Calu3 (cell line): ENCODE data around the gene LOXL3. TPM values are rescaled to one million over a fixed set of nuclear protein-coding genes. Genes with fewer than 3 reads are reported as not detected.
"Not testable (repeated sequence)": the region's sequence is repeated elsewhere in the genome, so short reads cannot be mapped to it uniquely, and the experiment has no call there.

Source experiments
- BruUV-seq: library from RNA; stranded (reverse); fragments of 400-500 nt; replicated peaks from 2 replicates; lab custom pipeline; 2021; lab: Mats Ljungman, UMichigan
- CTCF ChIA-PET: fragments of 300-600 bp; sonication (Branson Sonifier 250); formaldehyde crosslinking; loops from one replicate; lab custom pipeline; 2022; ENCODE audit warnings: antibody characterized with exemption; lab: Charles Lee
- DNase-seq: peaks from one replicate; pipeline ENCODE4 v3.0.0; 2022
- H3K27ac Mint-ChIP-seq: one replicate; pipeline ENCODE4 v1.8.0; 2022; ENCODE audit warnings: mixed read lengths; ENCODE audit not compliant: unreplicated experiment
- H3K27me3 Mint-ChIP-seq: one replicate; pipeline ENCODE4 v1.8.0; 2022; ENCODE audit warnings: mixed read lengths; ENCODE audit not compliant: unreplicated experiment
- H3K36me3 Mint-ChIP-seq: one replicate; pipeline ENCODE4 v1.8.0; 2022; ENCODE audit warnings: mild to moderate bottlenecking, moderate library complexity, mixed read lengths; ENCODE audit not compliant: insufficient read depth, unreplicated experiment
- H3K4me1 Mint-ChIP-seq: one replicate; pipeline ENCODE4 v1.8.0; 2022; ENCODE audit warnings: mild to moderate bottlenecking, low read depth, mixed read lengths; ENCODE audit not compliant: unreplicated experiment
- H3K4me3 Mint-ChIP-seq: one replicate; pipeline ENCODE4 v1.8.0; 2022; ENCODE audit warnings: mild to moderate bottlenecking, low read depth, moderate library complexity, mixed read lengths; ENCODE audit not compliant: unreplicated experiment
- H3K9me3 Mint-ChIP-seq: one replicate; pipeline ENCODE4 v1.8.0; 2022; ENCODE audit warnings: low read depth, mixed read lengths; ENCODE audit not compliant: unreplicated experiment
- intact Hi-C: fragments of 100-400 bp; cut with micrococcal nuclease; formaldehyde crosslinking; loops from one replicate; pipeline ENCODE4 v1.10.0; 2022; ENCODE audit not compliant: unreplicated experiment
- total RNA-seq: library from RNA; stranded (reverse); gene quantifications from 2 replicates; pipeline ENCODE4 v1.2.3, GENCODE V29; 2022
- TF ChIP-seq, protein P1 (sequence below): fragments of 200-600 bp; IDR thresholded peaks from one replicate; pipeline ENCODE4 v1.8.0; 2022; ENCODE audit warnings: antibody characterized with exemption; ENCODE audit not compliant: unreplicated experiment

Gene LOXL3
- total RNA-seq, 1 experiment from 2014 or later, result 1.2 TPM

DNA sequence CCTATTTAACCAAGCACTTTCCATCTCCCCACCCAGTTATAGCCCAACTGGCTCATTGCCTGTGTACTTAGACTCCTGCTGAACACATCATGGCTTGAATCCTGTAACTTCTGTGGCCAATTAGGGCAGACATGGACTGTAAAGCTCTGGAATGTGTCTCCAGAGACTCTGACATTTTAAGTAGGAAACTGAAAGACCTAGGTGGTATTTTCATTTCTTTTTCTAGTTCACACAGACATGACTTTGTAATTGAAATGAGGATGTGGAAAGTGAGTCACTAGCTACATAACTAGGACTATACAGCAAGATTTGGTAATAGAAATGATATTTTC lies 13.0 kb upstream of the LOXL3 start:
- BruUV-seq, result no TSS peak
- Mint-ChIP-seq H3K27ac (no peak overlapping the region), H3K27me3 (peaks cover 52% of the 10 kb centered on the region), H3K4me3 (no peak overlapping the region), H3K9me3 (no peaks in the 10 kb centered on the region), H3K36me3 (no peaks in the 10 kb centered on the region), H3K4me1 (no peaks in the 10 kb centered on the region)
- CTCF ChIA-PET, result interaction anchor here (0.6 kb wide), 1 partner anchor 663 kb away, joined by 3 read pairs; no protein-coding TSS in a partner anchor
- TF ChIP-seq, protein P1, sequence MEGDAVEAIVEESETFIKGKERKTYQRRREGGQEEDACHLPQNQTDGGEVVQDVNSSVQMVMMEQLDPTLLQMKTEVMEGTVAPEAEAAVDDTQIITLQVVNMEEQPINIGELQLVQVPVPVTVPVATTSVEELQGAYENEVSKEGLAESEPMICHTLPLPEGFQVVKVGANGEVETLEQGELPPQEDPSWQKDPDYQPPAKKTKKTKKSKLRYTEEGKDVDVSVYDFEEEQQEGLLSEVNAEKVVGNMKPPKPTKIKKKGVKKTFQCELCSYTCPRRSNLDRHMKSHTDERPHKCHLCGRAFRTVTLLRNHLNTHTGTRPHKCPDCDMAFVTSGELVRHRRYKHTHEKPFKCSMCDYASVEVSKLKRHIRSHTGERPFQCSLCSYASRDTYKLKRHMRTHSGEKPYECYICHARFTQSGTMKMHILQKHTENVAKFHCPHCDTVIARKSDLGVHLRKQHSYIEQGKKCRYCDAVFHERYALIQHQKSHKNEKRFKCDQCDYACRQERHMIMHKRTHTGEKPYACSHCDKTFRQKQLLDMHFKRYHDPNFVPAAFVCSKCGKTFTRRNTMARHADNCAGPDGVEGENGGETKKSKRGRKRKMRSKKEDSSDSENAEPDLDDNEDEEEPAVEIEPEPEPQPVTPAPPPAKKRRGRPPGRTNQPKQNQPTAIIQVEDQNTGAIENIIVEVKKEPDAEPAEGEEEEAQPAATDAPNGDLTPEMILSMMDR, result no peak
- intact Hi-C loops, result no loop called here
- DNase-seq, result no peak

DNA sequence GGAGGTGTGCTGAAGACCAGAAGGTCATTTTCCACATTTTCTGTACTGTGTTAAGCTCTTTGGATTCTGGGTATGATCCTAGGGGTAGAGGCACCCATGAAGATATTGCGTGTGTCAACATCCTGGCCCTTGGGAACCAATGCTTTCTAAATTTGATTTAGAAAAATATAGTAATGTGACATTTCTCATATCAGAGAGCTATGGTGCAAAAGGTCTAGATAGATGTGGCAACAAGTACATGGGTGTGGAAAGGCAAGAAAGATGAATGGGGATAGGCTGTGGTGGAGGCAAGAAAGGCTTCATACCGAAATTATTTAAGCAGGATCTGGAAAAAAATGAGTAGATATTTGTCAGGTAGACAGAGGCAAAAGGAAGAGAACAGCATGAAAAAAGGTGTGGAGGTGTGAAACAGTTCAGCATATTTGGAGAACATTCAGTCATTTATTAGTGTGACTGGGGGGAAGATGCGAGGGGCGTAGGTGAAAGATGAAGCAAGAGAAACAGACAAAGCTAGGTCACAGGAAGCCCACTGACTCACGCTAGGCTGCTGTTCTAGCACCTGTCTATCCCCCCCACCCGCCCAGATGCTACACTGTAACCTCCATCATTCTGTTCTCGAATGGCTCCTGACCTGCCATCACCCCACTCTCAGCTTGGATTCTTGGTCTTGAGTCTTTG lies 12.5 kb upstream of the LOXL3 start:
- intact Hi-C loops, result no loop called here
- no TSS peak for BruUV-seq
- Mint-ChIP-seq H3K27me3 (peaks cover 57% of the 10 kb centered on the region), H3K36me3 (no peaks in the 10 kb centered on the region), H3K4me3 (no peak overlapping the region), H3K4me1 (no peaks in the 10 kb centered on the region), H3K27ac (no peak overlapping the region), H3K9me3 (no peaks in the 10 kb centered on the region)
- DNase-seq, result no peak
- CTCF ChIA-PET, result interaction anchor here (0.6 to 0.7 kb wide), 3 partner anchors 22 to 662 kb away, joined by 3 to 5 read pairs (median 3); no protein-coding TSS in a partner anchor
- TF ChIP-seq, protein P1, result no peak

DNA sequence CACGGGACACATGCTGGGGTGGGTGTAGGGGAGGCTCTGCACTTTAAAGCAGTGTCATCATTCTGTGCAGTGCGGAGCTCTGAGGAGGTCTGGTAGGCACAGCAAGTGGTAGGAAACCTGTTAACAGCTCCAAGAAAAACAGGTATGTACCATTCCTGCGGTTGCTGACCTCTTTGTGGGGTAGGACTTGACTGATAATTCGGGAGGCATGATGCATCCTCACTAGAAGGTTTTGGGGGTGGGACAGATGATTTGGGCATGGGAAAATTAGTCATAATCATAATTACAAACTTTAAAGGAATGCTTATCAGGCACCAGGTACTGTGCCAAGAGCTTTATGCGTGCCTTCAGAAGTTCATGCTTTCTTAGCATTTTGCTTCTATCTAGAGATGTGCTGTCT lies 10.5 kb upstream of the LOXL3 start:
- CTCF ChIA-PET, result interaction anchor here (0.6 kb wide), 1 partner anchor 1091 kb away, joined by 3 read pairs; no protein-coding TSS in a partner anchor
- intact Hi-C loops, result no loop called here
- H3K27me3 Mint-ChIP-seq, result peaks cover 75% of the 10 kb centered on the region
- H3K4me3 Mint-ChIP-seq, result no peak overlapping the region
- no peaks in the 10 kb centered on the region for H3K4me1 Mint-ChIP-seq
- BruUV-seq, result no TSS peak
- TF ChIP-seq, protein P1, result no peak
- no peaks in the 10 kb centered on the region for H3K9me3 Mint-ChIP-seq
- H3K27ac Mint-ChIP-seq, result no peak overlapping the region
- no peaks in the 10 kb centered on the region for H3K36me3 Mint-ChIP-seq
- DNase-seq, result no peak

DNA sequence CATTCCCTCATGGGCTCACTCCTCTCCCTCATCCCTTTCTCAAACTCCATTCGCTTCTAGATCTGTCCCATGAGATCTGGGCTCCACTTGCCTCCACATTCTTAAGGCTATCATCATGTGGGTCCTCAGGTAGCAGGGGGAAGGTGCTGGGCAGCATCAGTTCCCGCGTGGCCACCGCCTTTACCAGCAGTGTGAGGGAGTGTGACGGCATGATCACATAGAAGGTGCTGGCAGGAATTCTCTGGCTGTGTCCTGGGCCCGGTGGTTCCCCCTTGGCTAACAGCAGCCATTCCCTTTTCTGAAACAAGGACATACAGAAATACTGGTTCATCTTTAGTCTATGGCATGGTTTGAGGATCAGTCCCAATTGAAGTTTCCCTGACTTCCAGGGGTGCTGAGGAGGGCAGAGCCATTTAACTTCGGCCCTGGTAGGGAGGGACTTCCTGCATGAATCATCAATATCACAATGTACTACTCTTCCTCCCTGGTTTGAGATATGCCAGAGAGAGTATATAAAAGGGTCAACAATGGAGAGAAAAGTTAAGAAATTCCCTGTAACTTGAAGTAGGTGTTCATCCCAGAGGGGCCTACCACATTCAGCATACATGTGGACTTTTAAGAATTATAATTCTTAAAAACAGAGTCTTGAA lies 8.5 kb upstream of the LOXL3 start:
- no peak for DNase-seq
- TF ChIP-seq, protein P1, result no peak
- H3K36me3 Mint-ChIP-seq, result no peaks in the 10 kb centered on the region
- H3K4me3 Mint-ChIP-seq, result no peak overlapping the region
- intact Hi-C loops, result no loop called here
- CTCF ChIA-PET, result interaction anchor here (0.6 kb wide), 1 partner anchor 14 kb away, joined by 3 read pairs; no protein-coding TSS in a partner anchor
- H3K4me1 Mint-ChIP-seq, result no peaks in the 10 kb centered on the region
- H3K27me3 Mint-ChIP-seq, result peaks cover 61% of the 10 kb centered on the region
- H3K9me3 Mint-ChIP-seq, result no peaks in the 10 kb centered on the region
- H3K27ac Mint-ChIP-seq, result no peak overlapping the region
- no TSS peak for BruUV-seq

DNA sequence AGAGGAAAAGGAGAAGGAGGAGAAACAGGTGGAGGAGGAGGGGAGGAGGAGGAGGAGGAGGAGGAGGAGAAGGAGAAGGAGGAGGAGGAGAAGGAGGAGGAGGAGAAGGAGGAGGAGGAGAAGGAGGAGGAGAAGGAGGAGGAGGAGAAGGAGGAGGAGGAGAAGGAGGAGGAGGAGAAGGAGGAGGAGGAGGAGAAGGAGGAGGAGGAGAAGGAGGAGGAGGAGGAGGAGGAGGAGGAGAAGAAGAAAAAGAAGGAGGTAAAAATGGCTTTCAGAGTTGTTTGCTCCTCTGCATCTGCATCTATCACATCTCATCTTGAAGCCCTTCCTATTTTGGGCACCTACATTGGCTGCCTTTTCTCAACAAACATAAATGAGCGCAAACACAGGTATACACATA lies 7.3 kb upstream of the LOXL3 start:
- DNase-seq, H3K4me1 Mint-ChIP-seq, H3K36me3 Mint-ChIP-seq, H3K9me3 Mint-ChIP-seq, CTCF ChIA-PET, H3K4me3 Mint-ChIP-seq, intact Hi-C loops, H3K27ac Mint-ChIP-seq, BruUV-seq: not testable (repeated sequence)
- peaks cover 53% of the 10 kb centered on the region for H3K27me3 Mint-ChIP-seq
